Ureter (tissue), 1 donor: ENCODE data around the gene TTC13. TPM values are rescaled to one million over a fixed set of nuclear protein-coding genes. Genes with fewer than 3 reads are reported as not detected.

Source experiments
- total RNA-seq: library from RNA; stranded (reverse); gene quantifications from one replicate; pipeline ENCODE4 v1.2.4, GENCODE V29; 2023
- donor health status: DM: yes; HTN: yes; CAD: no.

The TTC13 gene
- total RNA-seq, 1 donor from 2014 or later, result 20.3 TPM

Other genes starting within 250 kb of the TTC13 start
- 3.0 TPM for gene CAPN9, start 231.5 kb downstream of the TTC13 start, total RNA-seq
- 42.2 TPM for gene C1orf198, start 110.3 kb downstream of the TTC13 start, total RNA-seq
- 24.3 TPM for gene ARV1, start 233 bp upstream of the TTC13 start, total RNA-seq
- gene FAM89A, start 61.4 kb upstream of the TTC13 start, total RNA-seq, result 11.3 TPM
- not detected for gene TRIM67, start 183.2 kb upstream of the TTC13 start, total RNA-seq